Kidney tubule cell (primary cell): Measurements from ENCODE around the gene HOXA7.

ENCODE experiments used
- DNase-seq: peaks from one replicate; pipeline ENCODE4 v3.0.0-alpha.2; 2018; ENCODE audit warnings: low spot score

Gene HOXA7

GRCh38 chr7:27106901-27107240, 49.6 kb downstream of the HOXA7 start:
- DNase-seq, result no peak

GRCh38 chr7:27106181-27106900, 50.1 kb downstream of the HOXA7 start:
- peak; percentile 42 for DNase-seq

- DNase-seq, result peak; percentile 9
These were observed 51.0 kb downstream of the HOXA7 start for GRCh38 chr7:27105301-27106031.

GRCh38 chr7:27104341-27105058, 52.0 kb downstream of the HOXA7 start:
- DNase-seq, result peak; percentile 8
